Adrenal gland (tissue), 5 donors: ENCODE measurements around the gene C9orf50.

Experiments used
- CTCF ChIP-seq, 6 experiments: fragments of 450-650 bp in 4 of 6; fragments of 200-600 bp in 2 of 6; sonication (generic) in 1 of 6; IDR thresholded peaks; 1 replicate in 5 of 6; 2 replicates in 1 of 6; pipeline versions ENCODE4 v1.5.1 to v1.8.0; 2016 to 2021; ENCODE audit warnings: antibody characterized with exemption in 6 of 6, mild to moderate bottlenecking in 2 of 6, moderate library complexity in 1 of 6
- POLR2A ChIP-seq, 2 donors: fragments of 450-650 bp; IDR thresholded peaks; one replicate each; pipeline ENCODE4 v1.6.1; 2017; ENCODE audit warnings: antibody characterized with exemption in 2 of 2, mild to moderate bottlenecking in 2 of 2, moderate library complexity in 1 of 2
- donor health status: DM: no; HTN: no; CAD: no.

GRCh38 chr9:129626079-129626624 lies 5.3 kb upstream of the C9orf50 start, which contains the start of gene NTMT1:
- TF ChIP-seq CTCF (IDR thresholded peaks at IDR 0.05) (peak in 1 of 6 experiments; percentile 8), POLR2A (IDR thresholded peaks at IDR 0.05) (peak; percentile 94 to 98)
